NCI-H187 treated with DMSO at 0.1 percent for 48 hours (cell line): ENCODE data around the gene CDC14A.
"Not testable (repeated sequence)": the region's sequence is repeated elsewhere in the genome, so short reads cannot be mapped to it uniquely, and the experiment has no call there.

ENCODE experiments used
- DNase-seq: peaks from one replicate; lab custom pipeline; 2025; lab: John Stamatoyannopoulos, UW

The CDC14A gene

GRCh38 chr1:100332331-100332730, 20.0 kb upstream of the CDC14A start:
- no peak for DNase-seq

DNA sequence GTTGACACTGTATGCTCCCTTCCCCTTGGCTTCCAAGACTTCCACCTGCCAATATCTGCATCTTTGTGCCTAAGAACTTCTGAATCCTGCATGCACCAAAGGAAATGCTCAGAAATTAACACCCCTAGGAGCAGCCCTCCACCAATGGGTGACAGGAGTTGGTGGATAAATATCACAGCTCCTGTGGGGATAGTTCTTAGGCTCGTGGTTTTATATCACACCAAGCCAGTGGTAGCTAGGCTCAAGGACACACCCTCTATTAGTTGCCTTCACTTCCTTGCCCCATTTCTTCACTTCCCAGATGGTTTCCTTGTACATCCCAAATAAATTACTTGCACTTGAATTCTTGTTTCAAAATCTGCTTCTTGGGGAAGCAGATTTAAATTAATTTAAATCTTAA, 16.9 kb upstream of the CDC14A start:
- no peak for DNase-seq

DNA sequence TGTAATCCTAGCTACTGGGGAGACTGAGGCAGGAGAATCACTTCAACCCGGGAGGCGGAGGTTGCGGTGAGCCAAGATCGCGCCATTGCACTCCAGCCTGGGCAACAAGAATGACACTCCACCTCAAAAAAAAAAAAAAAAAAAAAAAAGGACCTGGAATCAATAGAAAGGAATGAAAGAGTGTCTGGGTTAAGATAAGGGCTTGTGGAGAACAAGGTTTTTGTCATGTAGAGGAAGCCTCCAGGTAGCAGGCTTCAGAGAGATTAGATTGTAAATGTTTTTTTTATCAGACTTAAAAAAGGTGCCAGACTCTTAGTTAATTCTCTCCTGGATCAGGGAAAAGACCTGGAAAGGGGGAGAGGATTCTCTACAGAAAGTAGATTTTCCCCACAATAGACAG, 14.4 kb upstream of the CDC14A start:
- not testable (repeated sequence) for DNase-seq

DNA sequence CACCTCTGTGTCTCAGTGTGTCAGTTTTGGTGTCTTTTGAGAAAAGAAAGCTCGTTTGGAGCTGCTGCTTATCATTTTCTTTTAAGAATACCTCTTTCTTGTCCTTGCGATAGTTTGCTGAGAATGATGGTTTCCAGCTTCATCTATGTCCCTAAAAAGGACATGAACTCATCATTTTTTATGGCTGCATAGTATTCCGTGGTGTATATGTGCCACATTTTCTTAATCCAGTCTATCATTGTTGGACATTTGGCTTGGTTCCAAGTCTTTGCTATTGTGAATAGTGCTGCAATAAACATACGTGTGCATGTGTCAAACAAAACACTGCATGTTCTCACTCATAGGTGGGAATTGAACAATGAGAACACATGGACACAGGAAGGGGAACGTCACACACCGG, 12.6 kb upstream of the CDC14A start:
- not testable (repeated sequence) for DNase-seq

DNA sequence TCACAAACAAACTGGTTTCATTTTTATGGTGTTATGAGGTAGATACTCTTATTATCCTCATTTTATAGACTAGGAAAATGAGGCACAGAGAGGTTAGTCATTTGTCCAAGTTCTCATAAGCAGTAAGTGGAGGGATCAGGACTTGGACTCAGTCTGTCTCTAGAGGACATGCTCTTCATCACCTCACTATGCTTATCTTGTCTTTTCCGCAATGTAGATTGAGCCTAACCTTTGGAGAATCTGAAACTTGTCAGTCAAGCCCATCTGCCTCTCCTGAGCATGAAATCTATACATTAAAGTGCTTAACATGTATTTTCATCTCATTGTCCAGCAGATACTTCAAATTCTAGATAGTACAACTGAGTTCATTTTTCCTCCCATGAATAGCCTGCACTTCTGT, 11.8 kb upstream of the CDC14A start:
- no peak for DNase-seq

DNA sequence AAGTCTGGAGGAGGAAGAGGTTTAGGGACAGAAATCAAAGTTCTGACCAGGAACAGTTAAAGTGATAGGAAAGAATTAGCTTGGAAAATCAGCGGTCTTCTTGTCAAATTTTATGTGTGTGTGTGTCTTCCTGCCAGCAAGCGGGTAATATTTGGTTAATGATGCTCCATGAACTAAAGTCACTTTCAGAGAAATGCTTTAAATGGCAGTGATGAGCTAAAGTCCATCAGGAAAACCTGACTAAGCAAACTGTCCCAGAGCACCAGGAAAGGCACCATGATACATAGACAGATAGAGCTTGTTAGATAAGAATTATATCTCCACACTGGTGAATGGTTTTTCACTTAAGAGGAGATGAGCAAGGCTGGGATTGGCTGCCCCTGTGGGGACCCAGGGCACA, 10.0 kb upstream of the CDC14A start:
- DNase-seq = no peak

GRCh38 chr1:100343897-100344296, 8.4 kb upstream of the CDC14A start:
- no peak for DNase-seq

- DNase-seq = no peak
Measured at GRCh38 chr1:100344774-100345173, 7.5 kb upstream of the CDC14A start.

DNA sequence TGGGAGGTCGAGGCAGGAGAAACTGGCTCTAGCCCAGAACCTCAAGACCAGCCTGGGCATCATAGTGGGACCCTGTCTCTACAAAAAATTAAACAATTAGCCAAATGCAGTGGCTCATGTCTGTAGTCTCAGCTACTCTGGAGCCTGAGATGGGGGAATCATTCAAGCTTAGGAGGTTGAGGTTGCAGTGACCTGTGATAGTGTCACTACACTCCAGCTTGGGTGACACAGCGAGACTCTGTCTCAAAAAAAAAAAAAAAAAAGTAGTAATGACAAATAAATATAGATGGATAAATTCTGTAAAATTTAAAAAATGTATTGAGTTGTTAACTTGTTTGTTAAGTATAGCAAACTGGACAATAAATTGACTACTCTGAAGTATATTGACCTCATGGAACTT, 5.9 kb upstream of the CDC14A start:
- DNase-seq = no peak

DNA sequence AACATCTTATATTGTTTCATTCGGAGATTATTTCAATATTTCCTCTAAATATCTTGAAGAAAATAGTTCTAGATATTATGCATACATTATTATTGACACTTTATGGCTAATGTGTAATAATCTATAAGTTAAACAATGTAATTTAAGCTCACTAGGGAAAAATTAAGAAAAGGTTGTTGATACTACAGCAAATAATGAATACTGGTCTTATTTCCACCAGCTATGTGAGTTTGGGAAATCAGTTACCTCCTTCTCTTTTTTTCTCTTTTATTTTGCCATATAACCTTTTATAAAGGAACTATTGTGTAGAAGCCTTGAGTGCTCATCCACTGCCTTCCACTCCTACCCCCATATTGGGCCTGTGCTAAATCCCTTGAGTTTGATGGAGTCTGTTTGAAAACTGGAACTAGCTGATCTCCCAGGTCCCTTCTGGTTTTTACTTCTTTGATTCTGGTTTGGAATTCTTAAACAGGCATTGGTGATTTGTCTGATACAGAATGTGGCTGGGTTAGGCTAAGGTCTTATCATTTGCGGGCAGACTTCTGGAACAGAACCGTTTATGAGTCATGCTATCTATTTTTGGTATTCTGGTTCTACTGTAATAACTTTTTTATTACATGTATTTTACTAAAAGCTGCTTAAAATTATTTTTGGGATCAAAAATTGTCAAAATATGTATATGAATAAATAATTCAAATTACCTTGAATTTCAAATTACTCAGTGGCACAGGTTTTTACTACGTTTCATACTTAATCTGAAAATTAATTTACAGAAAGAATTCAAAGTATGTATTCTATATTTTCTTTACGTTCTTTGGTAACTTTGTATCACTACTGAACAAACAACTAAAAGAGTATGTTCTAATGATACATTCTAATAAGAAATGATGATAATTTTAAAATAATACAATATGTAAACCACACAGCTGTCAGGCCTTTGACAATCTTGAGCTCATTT, 5.0 kb upstream of the CDC14A start:
- no peak for DNase-seq

GRCh38 chr1:100348549-100349144, 3.7 kb upstream of the CDC14A start:
- DNase-seq = no peak

DNA sequence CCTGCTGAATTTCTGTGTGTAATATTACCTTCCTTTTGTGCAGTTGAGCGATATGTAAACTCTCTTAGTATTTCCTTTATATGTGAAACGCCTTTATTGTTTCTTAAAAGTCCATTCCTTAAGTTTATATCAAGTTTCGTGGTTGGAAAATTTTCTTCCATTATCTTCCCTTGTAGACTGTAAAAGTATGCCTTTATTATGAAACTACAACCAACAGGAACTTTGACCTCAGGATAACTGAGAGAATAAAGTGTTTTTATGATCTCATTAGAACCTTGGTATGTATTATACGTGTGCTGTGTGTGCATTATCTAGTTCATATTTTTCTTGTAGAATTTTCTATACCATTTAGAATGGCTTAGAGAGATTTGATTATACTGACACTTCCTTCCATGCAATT, 3.1 kb upstream of the CDC14A start:
- DNase-seq = no peak

DNA sequence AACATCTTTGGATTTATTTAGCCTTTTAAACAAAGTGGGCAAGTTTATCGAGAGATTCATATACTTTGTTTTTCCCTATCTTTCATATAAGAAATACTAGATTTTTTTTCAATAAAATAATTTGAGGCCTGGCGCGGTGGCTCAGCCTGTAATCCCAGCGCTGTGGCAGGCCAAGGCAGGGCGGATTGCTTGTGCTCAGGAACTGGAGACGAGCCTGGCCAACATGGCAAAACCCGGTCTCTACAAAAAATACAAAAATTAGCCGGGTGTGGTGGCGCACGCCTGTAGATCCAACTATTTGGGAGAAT, 1.6 kb upstream of the CDC14A start:
- DNase-seq = no peak

DNA sequence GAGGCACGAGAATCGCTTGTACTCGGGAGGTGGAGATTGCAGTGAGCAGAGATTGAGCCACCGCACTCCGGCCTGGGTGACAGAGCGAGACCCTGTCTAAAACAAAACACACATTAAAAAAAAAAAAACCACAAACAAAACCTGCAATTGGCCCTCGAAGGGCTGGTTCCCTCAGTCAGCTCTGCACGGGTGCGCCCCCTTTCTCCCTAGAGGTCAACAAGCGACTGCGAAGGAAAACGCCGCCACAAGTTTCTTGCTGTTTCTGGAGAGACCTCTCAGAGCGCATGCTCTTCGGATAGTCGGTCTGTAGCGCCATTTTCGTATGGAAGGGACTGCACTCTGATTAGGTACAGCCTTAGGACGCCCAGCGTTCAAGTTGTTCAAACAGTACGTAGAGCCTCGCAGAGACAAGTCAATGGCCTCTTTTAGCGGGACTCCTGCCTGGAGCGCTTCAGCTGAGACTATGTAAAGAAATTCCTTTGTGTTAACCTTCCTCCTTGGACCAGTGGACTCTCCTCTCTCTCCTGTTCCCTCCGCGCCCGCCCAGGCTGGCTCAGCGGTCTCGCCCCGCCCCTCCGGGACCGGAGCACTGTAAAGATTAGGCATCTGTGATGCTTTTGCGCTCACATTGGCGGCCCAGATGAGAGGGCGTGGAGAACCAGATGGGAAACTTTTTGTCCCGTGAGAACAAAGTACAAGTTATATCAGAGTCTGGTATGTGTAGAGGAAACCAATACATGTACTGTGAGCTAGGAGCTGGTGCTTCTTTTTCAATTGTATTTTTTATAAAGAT, 1.0 kb upstream of the CDC14A start:
- no peak for DNase-seq

DNA sequence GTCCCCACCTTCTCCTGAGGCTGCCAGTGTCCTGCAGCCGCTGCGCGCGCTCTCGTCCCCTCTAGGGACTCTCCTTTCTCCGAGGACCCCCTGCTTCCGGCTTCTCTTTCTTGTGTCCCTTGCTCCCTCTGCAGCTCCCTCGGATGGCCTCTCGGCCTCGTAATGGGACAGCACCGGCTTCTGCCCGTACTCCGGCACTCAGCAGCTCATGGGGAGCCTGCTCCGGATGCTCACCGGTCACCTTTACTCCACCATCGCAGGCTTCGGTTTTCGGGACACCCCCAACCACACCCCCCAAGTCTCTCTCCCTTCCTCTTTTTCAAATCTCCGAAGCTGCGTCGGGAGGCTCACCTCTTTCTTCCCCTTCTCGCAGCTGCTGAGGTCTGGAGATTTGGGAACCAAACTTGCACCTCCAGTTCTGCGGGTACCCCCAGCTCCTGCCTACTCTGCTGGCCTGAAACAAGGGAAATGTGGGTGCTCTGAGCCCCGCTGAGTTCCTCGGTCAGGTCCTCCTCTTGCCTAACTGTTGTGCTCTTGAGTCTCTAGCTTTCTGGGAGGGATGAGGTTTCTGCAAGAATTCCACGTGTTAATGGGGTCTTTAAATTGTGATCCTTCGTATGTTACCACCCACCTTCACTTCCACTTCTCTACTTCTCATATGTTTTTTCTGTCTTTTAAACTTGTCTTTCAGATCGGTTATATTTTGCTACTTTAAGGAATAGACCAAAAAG, 930 bp downstream of the CDC14A start:
- DNase-seq = no peak

DNA sequence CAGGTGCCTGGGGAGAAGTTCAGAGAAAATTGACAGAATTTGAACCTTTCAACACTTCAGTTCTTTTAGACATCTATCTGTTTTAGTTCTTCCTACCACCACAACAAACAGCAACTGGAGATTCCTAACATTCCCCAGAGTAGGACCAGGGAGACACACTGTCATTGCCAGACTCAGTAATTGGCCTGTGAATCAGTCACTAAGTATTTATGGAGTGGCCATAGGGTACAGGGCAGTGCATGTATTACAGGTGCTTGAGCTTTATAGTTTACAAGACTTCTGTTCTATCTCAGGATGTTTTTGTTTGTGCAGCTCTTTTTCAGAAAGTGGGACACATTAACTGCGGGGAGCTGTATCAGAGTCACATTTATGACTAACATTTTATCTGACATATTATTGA, 1.7 kb downstream of the CDC14A start:
- DNase-seq = no peak

DNA sequence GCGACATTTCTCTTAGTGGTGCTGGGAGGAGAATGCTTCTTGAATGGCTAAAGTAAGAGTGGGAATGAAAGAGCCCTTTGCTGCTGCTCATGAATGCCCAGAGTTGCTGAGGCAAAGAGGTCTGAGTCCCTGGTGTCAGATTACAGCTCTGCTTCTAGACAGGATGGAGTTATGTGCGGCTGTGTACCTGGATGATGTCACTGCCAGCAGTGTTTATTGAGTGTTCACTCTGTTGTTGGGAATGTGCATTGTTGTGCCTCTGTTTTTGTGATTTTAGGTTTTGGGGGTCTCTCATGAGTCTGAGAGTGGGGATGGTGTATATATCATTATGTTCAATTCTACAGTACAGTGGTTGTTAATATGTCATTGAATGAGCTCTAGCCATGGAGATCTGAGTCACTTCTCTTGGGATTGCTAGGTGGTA, 2.7 kb downstream of the CDC14A start:
- DNase-seq = peak; percentile 68

GRCh38 chr1:100358210-100358609, 5.9 kb downstream of the CDC14A start:
- DNase-seq = no peak

DNA sequence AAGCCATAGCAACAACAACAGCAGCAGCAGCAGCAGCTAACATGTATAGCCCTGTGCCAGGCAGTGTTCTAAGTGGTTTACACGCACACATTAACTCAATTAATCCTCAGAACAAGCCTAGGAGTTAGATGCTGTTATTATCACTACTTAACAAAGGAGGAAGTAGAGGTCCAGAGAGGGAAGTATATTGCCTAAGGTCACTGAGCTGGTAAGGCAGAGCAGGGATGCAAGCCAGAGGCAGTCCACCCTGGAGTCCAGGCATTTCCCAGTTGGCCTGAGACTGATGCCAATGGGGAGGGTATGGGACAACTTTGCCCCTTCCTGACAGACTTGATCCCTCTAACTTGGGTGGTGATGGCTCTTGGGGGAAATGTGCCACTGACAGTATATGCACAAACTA, 6.8 kb downstream of the CDC14A start:
- DNase-seq = no peak

DNA sequence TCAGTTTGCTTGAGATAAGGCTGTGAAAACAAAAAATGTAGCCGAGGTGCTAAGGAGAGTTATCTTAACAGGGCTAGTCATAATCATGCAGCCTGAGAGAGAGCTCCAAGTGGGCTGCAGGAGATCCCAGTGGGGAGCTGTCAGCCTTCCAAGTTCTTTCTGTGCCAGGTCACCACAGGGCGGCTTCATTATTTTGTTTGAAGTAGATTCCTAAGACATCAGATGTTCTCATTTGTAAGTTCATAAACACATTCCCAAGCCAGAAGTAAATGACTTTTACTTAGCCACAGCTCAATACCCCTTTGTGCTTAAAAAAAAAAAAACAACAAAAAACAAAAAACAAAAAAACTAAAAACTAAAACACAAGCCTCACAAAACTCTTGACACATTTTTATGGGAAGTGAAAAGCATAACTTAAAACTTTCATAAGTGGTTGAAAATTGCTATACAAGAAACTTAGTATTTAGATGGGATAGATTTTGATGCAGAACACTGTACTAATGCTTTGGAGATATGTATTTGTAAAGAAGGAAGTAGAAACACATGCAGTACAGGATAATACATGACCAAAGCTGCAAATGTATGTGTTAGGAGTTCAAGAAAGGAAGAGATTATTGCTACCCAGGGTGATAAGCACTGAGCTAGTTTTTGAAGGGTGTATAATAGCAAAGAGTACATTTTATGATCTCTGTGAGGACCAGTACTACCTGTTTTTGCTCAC, 8.6 kb downstream of the CDC14A start:
- no peak for DNase-seq

GRCh38 chr1:100361511-100362089, 9.3 kb downstream of the CDC14A start:
- DNase-seq = no peak
